HG03520 (cell line): ENCODE data around the gene SH3PXD2A.

Experiments
- ATAC-seq: cut with Tn5 transposase; IDR thresholded peaks from one replicate; pipeline ENCODE4 v1.9.1; 2021; ENCODE audit warnings: mild to moderate bottlenecking, moderate library complexity; ENCODE audit not compliant: unreplicated experiment

SH3PXD2A gene

GRCh38 chr10:103692436-103692951 is 162.9 kb downstream of the SH3PXD2A start:
- peak; percentile 42 for ATAC-seq

- ATAC-seq = peak; percentile 34
These were observed 163.5 kb downstream of the SH3PXD2A start for GRCh38 chr10:103691723-103692435.

GRCh38 chr10:103691267-103691666 is 164.1 kb downstream of the SH3PXD2A start:
- ATAC-seq = no peak

- ATAC-seq = no peak
These were observed 165.1 kb downstream of the SH3PXD2A start for GRCh38 chr10:103690281-103690680.

GRCh38 chr10:103688491-103688890 is 166.9 kb downstream of the SH3PXD2A start:
- no peak for ATAC-seq

- ATAC-seq = no peak
These were observed 167.7 kb downstream of the SH3PXD2A start for GRCh38 chr10:103687718-103688117.

- no peak for ATAC-seq
These were observed 168.2 kb downstream of the SH3PXD2A start for GRCh38 chr10:103687172-103687571.

GRCh38 chr10:103685880-103686669 is 169.3 kb downstream of the SH3PXD2A start:
- no peak for ATAC-seq

GRCh38 chr10:103683851-103684250 is 171.5 kb downstream of the SH3PXD2A start:
- no peak for ATAC-seq

GRCh38 chr10:103682631-103683030 is 172.7 kb downstream of the SH3PXD2A start:
- ATAC-seq = no peak

- no peak for ATAC-seq
These were observed 173.6 kb downstream of the SH3PXD2A start for GRCh38 chr10:103681617-103682399.

- ATAC-seq = no peak
These were observed 174.5 kb downstream of the SH3PXD2A start for GRCh38 chr10:103680869-103681236.

- ATAC-seq = peak; percentile 78
These were observed 176.1 kb downstream of the SH3PXD2A start for GRCh38 chr10:103679096-103679790.

- peak; percentile 69 for ATAC-seq
These were observed 177.2 kb downstream of the SH3PXD2A start for GRCh38 chr10:103678178-103678526.

- ATAC-seq = no peak
These were observed 177.7 kb downstream of the SH3PXD2A start for GRCh38 chr10:103677486-103678177.

- no peak for ATAC-seq
These were observed 178.4 kb downstream of the SH3PXD2A start for GRCh38 chr10:103676851-103677417.

- ATAC-seq = no peak
These were observed 179.2 kb downstream of the SH3PXD2A start for GRCh38 chr10:103676058-103676785.

GRCh38 chr10:103673606-103674005 is 181.8 kb downstream of the SH3PXD2A start:
- no peak for ATAC-seq

GRCh38 chr10:103672345-103672744 is 183.0 kb downstream of the SH3PXD2A start:
- no peak for ATAC-seq
